NB4 (cell line): ENCODE data around the gene EFL1.

ENCODE experiments used
- CTCF ChIP-seq: IDR thresholded peaks from one replicate; pipeline ENCODE4 v1.5.1; 2012; ENCODE audit warnings: low read depth, low read length
- POLR2A ChIP-seq: IDR thresholded peaks from 2 replicates; pipeline ENCODE4 v1.6.1; 2011; ENCODE audit warnings: mild to moderate bottlenecking; ENCODE audit not compliant: insufficient read length; ENCODE audit errors: extremely low read depth

DNA sequence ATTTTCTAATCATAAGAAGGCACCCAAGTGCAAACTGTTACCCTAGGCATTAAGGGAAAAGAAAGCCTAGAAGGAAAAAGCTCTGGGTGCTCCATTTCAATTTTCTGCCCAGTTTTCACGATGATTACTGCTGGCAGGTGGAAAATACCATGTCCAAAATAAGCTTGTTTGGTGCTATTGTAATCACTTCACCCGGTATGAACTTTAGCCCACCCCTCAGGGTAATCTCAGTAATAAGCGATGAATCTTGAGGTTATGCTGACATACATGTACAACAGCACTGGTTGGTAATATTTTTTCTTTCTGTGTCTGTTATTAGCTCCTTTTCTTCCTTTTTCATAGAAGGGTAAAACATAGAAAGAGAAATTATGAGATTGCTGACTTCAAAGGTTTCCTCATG is 128.1 kb downstream of the EFL1 start:
- TF ChIP-seq CTCF (no peak), POLR2A (no peak)
